Right atrium auricular region (tissue), 2 donors: ENCODE measurements around the gene TRPM7. TPM values are rescaled to one million over a fixed set of nuclear protein-coding genes. Genes with fewer than 3 reads are reported as not detected.
"Not testable (repeated sequence)": the region's sequence is repeated elsewhere in the genome, so short reads cannot be mapped to it uniquely, and the experiment has no call there.

Experiments
- DNase-seq: peaks from one replicate; pipeline ENCODE4 v3.0.0-alpha.2; 2019; ENCODE audit warnings: low spot score
- H3K27ac ChIP-seq, 2 donors: fragments of 200-600 bp; sonication (generic); 1 replicate in 1 of 2; 2 replicates in 1 of 2; pipeline ENCODE4 v1.5.1; 2016 to 2019
- H3K27me3 ChIP-seq, 2 donors: fragments of 200-600 bp; sonication (generic); one replicate each; pipeline versions ENCODE4 v1.5.1 to v1.6.0; 2017 to 2019
- H3K36me3 ChIP-seq: fragments of 200-600 bp; sonication (generic); one replicate; pipeline ENCODE4 v1.5.1; 2016
- H3K4me1 ChIP-seq, 2 donors: fragments of 200-600 bp; sonication (generic); one replicate each; pipeline versions ENCODE4 v1.5.1 to v1.6.0; 2017 to 2019
- H3K4me3 ChIP-seq, 2 donors: fragments of 200-600 bp; sonication (generic); 1 replicate in 1 of 2; 2 replicates in 1 of 2; pipeline ENCODE4 v1.5.1; 2017 to 2019; ENCODE audit warnings: mild to moderate bottlenecking in 1 of 2, moderate library complexity in 1 of 2
- H3K9me3 ChIP-seq, 2 donors: fragments of 200-600 bp; sonication (generic); one replicate each; pipeline ENCODE4 v1.5.1; 2019
- CTCF ChIP-seq, 2 donors: fragments of 200-600 bp; sonication (generic); IDR thresholded peaks; one replicate each; pipeline ENCODE4 v1.5.1; 2019; ENCODE audit warnings: antibody characterized with exemption in 2 of 2
- total RNA-seq, 2 donors: library from RNA; depleted of rRNA; stranded (reverse); fragments of >200 nt; gene quantifications; one replicate each; pipeline ENCODE4 v1.1.0, GENCODE V29; 2016

TRPM7 gene
- total RNA-seq, 2 donors from 2014 or later = 21.7 to 25.4 TPM

- no peak for DNase-seq
- no peaks in the 10 kb centered on the region for H3K9me3 ChIP-seq
- H3K4me1 ChIP-seq = peaks cover 0 to 5% of the 10 kb centered on the region in 2 donors
- H3K27ac ChIP-seq = no peak overlapping the region
- H3K4me3 ChIP-seq = no peak overlapping the region
- TF ChIP-seq CTCF (IDR thresholded peaks at IDR 0.05) = no peak
- no peaks in the 10 kb centered on the region for H3K27me3 ChIP-seq
- H3K36me3 ChIP-seq = peaks cover 71% of the 10 kb centered on the region
Measured at GRCh38 chr15:50624616-50625168, 61.9 kb downstream of the TRPM7 start.

- TF ChIP-seq CTCF (IDR thresholded peaks at IDR 0.05) = peak in 1 of 2 donors; percentile 52
- peaks cover 60% of the 10 kb centered on the region for H3K36me3 ChIP-seq
- not testable (repeated sequence) for H3K9me3 ChIP-seq, H3K27ac ChIP-seq, H3K4me3 ChIP-seq, H3K27me3 ChIP-seq, H3K4me1 ChIP-seq, DNase-seq
Measured at GRCh38 chr15:50622361-50622943, 64.1 kb downstream of the TRPM7 start.

- H3K4me1 ChIP-seq, H3K9me3 ChIP-seq, H3K27ac ChIP-seq, DNase-seq, H3K27me3 ChIP-seq, H3K4me3 ChIP-seq: not testable (repeated sequence)
- H3K36me3 ChIP-seq = peaks cover 57% of the 10 kb centered on the region
Measured at GRCh38 chr15:50616960-50617359, 69.6 kb downstream of the TRPM7 start.

- not testable (repeated sequence) for DNase-seq, H3K4me1 ChIP-seq, H3K4me3 ChIP-seq, H3K9me3 ChIP-seq, H3K27ac ChIP-seq, H3K27me3 ChIP-seq
- H3K36me3 ChIP-seq = peaks cover 57% of the 10 kb centered on the region
Measured at GRCh38 chr15:50616554-50616953, 70.0 kb downstream of the TRPM7 start.

- Histone ChIP-seq H3K36me3 (peaks cover 53% of the 10 kb centered on the region), H3K27ac (no peak overlapping the region), H3K4me3 (no peak overlapping the region), H3K4me1 (no peaks in the 10 kb centered on the region), H3K27me3 (no peaks in the 10 kb centered on the region), H3K9me3 (no peaks in the 10 kb centered on the region)
- TF ChIP-seq CTCF (IDR thresholded peaks at IDR 0.05) = no peak
- no peak for DNase-seq
Measured at GRCh38 chr15:50613600-50613999, 73.0 kb downstream of the TRPM7 start.

- TF ChIP-seq CTCF (IDR thresholded peaks at IDR 0.05) = no peak
- Histone ChIP-seq H3K27ac (no peak overlapping the region), H3K27me3 (no peaks in the 10 kb centered on the region), H3K4me3 (no peak overlapping the region), H3K36me3 (peaks cover 68% of the 10 kb centered on the region), H3K9me3 (no peaks in the 10 kb centered on the region), H3K4me1 (no peaks in the 10 kb centered on the region)
- no peak for DNase-seq
Measured at GRCh38 chr15:50607129-50607528, 79.5 kb downstream of the TRPM7 start.

GRCh38 chr15:50605462-50605861 is 81.1 kb downstream of the TRPM7 start:
- H3K4me1 ChIP-seq = no peaks in the 10 kb centered on the region
- H3K4me3 ChIP-seq = no peak overlapping the region
- H3K9me3 ChIP-seq = no peaks in the 10 kb centered on the region
- no peaks in the 10 kb centered on the region for H3K27me3 ChIP-seq
- no peak for TF ChIP-seq CTCF (IDR thresholded peaks at IDR 0.05)
- H3K36me3 ChIP-seq = peaks cover 56% of the 10 kb centered on the region
- H3K27ac ChIP-seq = no peak overlapping the region
- DNase-seq = no peak

- not testable (repeated sequence) for H3K27me3 ChIP-seq, H3K4me1 ChIP-seq, H3K9me3 ChIP-seq, H3K4me3 ChIP-seq, H3K27ac ChIP-seq, DNase-seq
- H3K36me3 ChIP-seq = peaks cover 63% of the 10 kb centered on the region
Measured at GRCh38 chr15:50602028-50602427, 84.6 kb downstream of the TRPM7 start.
